Thymus (tissue), 11 donors: ENCODE measurements around the gene SAMD8. TPM values are rescaled to one million over a fixed set of nuclear protein-coding genes. Genes with fewer than 3 reads are reported as not detected.
"Not testable (repeated sequence)": the region's sequence is repeated elsewhere in the genome, so short reads cannot be mapped to it uniquely, and the experiment has no call there.

ENCODE experiments used
- DNase-seq, 9 donors: peaks; one replicate each; pipeline ENCODE4 v3.0.0-alpha.2; 2013; ENCODE audit warnings: low spot score in 9 of 9, low read depth in 6 of 9, missing footprints in 1 of 9
- H3K27ac ChIP-seq, 2 donors: one replicate each; pipeline ENCODE4 v1.5.1; 2013; ENCODE audit warnings: control low read depth in 1 of 2, low read depth in 1 of 2, low read length in 1 of 2, mild to moderate bottlenecking in 1 of 2, moderate library complexity in 1 of 2
- H3K27me3 ChIP-seq, 2 donors: one replicate each; pipeline ENCODE4 v1.5.1; 2013; ENCODE audit warnings: low read length in 1 of 2; ENCODE audit not compliant: control insufficient read depth in 2 of 2, insufficient read depth in 1 of 2
- H3K36me3 ChIP-seq, 2 donors: one replicate each; pipeline ENCODE4 v1.5.1; 2013; ENCODE audit warnings: low read length in 1 of 2, mild to moderate bottlenecking in 1 of 2, moderate library complexity in 1 of 2; ENCODE audit not compliant: control insufficient read depth in 2 of 2, insufficient read depth in 2 of 2
- H3K4me1 ChIP-seq, 2 donors: one replicate each; pipeline ENCODE4 v1.5.1; 2013; ENCODE audit warnings: low read length in 2 of 2; ENCODE audit not compliant: control insufficient read depth in 2 of 2, insufficient read depth in 2 of 2
- H3K4me3 ChIP-seq, 2 donors: one replicate each; pipeline ENCODE4 v1.5.1; 2013; ENCODE audit warnings: low read length in 2 of 2, control low read depth in 1 of 2, mild to moderate bottlenecking in 1 of 2
- H3K9me3 ChIP-seq, 2 donors: one replicate each; pipeline ENCODE4 v1.5.1; 2013; ENCODE audit warnings: low read length in 1 of 2, mild to moderate bottlenecking in 1 of 2; ENCODE audit not compliant: control insufficient read depth in 2 of 2, insufficient read depth in 1 of 2
- WGBS: extraction: QIAGEN DNeasy Blood & Tissue Kit; methylation state at CpG from one replicate; pipeline ENCODE4 v1.1.7; 2013; 5-methylcytosine and 5-hydroxymethylcytosine counted together
- polyA plus RNA-seq: library from polyadenylated mRNA; stranded (reverse); fragments of 200-250 nt; gene quantifications from one replicate; pipeline ENCODE4 v1.2.3, GENCODE V29; 2013
- total RNA-seq: library from RNA; stranded (reverse); fragments of 120-200 nt; gene quantifications from one replicate; pipeline ENCODE4 v1.2.4, GENCODE V29; 2013
- donor health status: healthy.

Gene SAMD8
- total and polyA plus RNA-seq, 2 donors = 7.6 to 13.1 TPM

DNA sequence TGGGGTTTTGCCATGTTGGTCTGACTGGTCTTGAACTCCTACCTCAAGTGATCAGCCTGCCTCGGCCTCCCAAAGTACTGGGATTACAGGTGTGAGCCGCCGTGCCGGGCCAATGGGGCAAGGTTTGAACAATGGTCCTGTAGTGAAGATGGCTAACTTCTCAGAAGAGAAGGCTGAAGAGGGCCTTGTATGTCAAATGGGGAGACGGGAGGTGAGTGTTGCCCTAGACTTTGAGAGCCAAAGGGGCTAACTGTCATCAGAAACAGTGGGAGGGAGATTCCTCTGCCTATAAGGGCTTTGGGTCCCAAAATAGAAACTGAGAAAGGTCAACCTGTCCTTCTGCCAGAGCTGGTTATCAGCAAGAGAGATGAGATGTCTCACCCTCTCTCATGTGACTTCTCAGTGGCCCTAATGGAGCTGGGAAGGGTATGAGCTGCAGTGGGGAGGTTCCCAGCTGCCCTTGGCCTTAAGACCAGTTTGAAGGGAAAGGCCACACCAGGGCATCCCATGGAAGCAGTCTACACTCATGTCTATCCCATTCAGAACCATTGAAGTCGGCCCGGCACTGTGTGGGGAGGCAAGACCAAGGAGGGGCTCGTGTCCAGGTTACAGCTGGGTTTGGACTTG lies 1.3 kb upstream of the SAMD8 start:
- Histone ChIP-seq H3K27me3 (no peaks in the 10 kb centered on the region), H3K27ac (peak overlapping the region; percentile 48 to 96), H3K4me1 (peaks cover 9 to 18% of the 10 kb centered on the region in 2 donors), H3K36me3 (no peaks in the 10 kb centered on the region), H3K4me3 (peak overlapping the region; percentile 88 to 99), H3K9me3 (peaks cover 0 to 3% of the 10 kb centered on the region in 2 donors)
- 99% methylated on average over 8 of the region's 8 CpGs for whole genome bisulfite sequencing
- DNase-seq = no peak

DNA sequence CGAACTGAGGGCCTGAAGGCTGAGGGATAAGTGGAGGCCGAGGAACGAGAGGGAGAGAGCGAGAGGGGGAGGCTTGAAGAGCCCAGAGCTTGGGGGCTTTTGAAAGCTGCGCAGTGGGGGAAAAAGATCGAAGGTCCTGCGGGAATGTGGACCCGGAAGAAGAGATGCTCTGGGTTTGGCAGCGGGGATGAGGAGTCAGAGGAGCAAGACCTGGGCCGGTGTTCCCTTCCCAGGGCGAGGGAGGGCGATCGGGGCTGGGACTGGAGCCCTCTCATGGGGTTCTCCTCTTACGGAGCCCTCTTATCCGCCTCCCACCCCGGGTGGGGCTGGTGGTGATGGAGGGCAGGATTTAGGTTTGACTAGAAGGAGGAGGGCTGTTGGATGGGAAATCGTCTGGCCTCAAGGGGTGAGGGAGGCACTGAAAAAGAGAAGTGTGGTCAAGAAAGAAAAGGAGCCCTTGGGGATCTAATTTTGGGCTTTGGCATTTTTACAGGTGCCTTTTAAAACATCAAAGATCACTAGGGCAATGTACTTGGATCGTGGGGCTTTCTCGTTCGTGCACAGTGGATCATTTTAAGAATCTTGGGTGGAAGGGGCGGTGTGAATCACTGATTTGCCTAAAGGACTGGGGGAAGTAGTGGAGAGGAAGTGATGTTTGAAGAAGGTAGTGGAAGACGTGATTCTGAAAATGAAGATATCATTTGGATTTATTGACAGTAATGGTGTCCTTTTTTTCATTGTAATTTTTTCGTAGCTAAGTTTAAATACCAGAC lies 637 bp downstream of the SAMD8 start:
- peaks cover 0 to 3% of the 10 kb centered on the region in 2 donors for H3K9me3 ChIP-seq
- H3K4me1 ChIP-seq = peaks cover 10 to 18% of the 10 kb centered on the region in 2 donors
- 2% methylated on average over 23 of the region's 23 CpGs for whole genome bisulfite sequencing
- no peaks in the 10 kb centered on the region for H3K36me3 ChIP-seq
- H3K27me3 ChIP-seq = no peaks in the 10 kb centered on the region
- H3K27ac ChIP-seq = peak overlapping the region; percentile 96 to 97
- DNase-seq = peak in 7 of 9 donors; percentile 11 to 58 (median 30)
- H3K4me3 ChIP-seq = peak overlapping the region; percentile 88 to 99

DNA sequence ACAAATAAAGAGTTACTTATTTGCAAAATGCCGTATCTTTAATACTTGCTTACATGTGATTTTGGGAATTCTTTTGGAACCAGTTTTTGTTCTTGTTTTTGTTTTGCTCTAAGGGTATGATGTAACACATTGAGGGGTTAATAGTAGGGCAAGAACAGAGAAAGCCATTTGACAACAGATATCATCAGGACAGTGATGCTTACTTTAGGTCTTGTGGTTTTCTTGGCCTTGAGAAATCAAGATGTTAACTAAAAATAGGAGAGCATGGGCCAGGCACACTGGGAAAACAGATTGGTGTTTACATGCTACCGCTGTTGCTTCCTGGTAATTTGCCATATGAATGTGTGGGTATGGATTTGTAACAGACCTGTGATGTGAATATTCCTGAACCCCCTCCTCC lies 3.7 kb downstream of the SAMD8 start:
- Histone ChIP-seq H3K36me3 (no peaks in the 10 kb centered on the region), H3K27me3 (no peaks in the 10 kb centered on the region), H3K4me3 (no peak overlapping the region), H3K27ac (no peak overlapping the region), H3K9me3 (peaks cover 0 to 3% of the 10 kb centered on the region in 2 donors), H3K4me1 (peaks cover 10 to 16% of the 10 kb centered on the region in 2 donors)
- WGBS = 91% methylated on average over 2 of the region's 2 CpGs
- DNase-seq = no peak

DNA sequence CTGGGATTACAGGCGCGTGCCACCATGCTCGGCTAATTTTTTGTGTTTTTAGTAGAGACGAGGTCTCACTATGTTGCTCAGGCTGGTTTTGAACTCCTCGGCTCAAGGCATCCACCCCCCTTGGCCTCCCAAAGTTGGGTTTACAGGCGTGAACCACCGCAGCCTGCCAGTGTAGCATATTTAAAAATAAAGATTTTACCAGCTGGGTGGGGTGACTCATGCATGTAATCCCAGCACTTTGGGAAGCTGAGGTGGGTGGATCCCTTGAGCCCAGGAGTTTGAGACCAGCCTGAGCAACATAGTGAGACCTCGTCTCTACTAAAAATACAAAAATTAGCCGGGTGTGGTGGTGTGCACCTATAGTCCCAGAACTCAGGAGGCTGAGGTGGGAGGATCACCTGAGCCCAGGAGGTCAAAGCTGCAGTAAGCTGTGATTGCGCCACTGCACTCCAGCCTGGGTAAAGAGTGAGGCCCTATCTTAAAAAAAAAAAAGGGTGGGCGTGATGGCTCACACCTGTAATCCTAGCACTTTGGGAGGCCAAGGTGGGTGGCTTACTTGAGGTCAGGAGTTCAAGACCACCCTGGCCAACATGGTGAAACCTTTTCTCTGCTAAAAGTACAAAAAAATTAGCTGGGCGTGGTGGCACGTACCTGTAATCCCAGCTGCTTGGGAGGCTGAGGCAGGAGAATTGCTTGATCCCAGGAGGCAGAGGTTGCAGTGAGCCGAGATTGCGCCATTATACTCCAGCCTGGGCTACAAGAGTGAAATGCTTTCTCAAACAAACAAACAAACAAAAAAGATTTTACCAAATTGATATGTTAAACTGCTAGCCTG lies 5.7 kb downstream of the SAMD8 start:
- WGBS = 98% methylated on average over 15 of the region's 15 CpGs
- H3K36me3 ChIP-seq, H3K27ac ChIP-seq, DNase-seq, H3K4me3 ChIP-seq, H3K9me3 ChIP-seq, H3K4me1 ChIP-seq, H3K27me3 ChIP-seq: not testable (repeated sequence)

DNA sequence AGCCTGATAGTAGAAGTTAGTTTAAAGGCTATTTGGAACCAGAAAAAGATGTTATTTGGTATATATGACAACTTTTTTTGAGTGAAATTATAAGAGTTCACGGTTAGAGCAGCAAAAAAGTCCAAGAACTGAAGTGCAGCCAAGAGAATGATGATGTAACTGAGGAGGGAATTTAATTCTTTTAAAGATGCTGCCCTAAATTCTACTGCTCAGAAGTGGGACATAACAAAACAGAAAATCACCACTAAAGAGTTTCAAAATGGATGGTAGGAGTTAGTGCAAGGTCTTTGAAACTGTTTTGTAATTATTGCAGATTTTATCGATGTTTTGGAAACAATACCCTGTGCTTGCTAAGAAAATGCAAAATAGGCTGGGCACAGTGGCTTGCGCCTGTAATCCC lies 6.5 kb downstream of the SAMD8 start:
- DNase-seq = no peak

DNA sequence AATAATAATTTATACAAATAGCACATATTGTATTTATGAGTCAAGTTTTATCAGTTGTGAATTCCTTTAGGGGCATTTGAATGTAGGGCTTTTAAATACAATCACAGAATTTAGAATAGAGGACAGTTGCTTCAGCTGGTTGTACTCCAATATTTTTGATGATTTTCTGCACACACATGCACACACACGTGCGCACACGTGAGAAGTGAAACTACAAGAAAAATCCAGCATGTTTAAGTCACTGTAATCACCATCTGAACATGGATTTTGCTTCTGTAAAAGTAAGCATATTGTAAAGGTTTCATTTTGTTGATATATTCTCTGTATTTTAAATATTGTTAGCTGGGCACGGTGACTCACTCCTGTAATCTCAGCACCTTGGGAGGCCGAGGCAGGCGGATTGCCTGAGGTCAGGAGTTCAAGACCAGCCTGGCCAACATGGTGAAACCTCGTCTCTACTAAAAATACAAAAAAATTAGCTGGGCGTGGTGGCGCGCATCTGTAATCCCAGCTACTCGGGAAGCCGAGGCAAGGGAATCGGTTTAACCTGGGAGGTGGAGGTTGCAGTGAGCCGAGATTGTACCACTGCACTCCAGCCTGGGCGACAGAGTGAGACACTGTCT lies 8.1 kb downstream of the SAMD8 start:
- not testable (repeated sequence) for H3K27me3 ChIP-seq, H3K27ac ChIP-seq, H3K9me3 ChIP-seq, H3K36me3 ChIP-seq, DNase-seq, H3K4me1 ChIP-seq, H3K4me3 ChIP-seq
- 96% methylated on average over 15 of the region's 15 CpGs for WGBS

More for the DNA sequence above, 6.5 kb downstream of the SAMD8 start:
- Histone ChIP-seq H3K36me3 (no peaks in the 10 kb centered on the region), H3K27ac (no peak overlapping the region), H3K27me3 (no peaks in the 10 kb centered on the region), H3K4me1 (peaks cover 0 to 2% of the 10 kb centered on the region in 2 donors), H3K9me3 (no peaks in the 10 kb centered on the region), H3K4me3 (no peak overlapping the region)
- whole genome bisulfite sequencing = 97% methylated on average over 3 of the region's 3 CpGs

DNA sequence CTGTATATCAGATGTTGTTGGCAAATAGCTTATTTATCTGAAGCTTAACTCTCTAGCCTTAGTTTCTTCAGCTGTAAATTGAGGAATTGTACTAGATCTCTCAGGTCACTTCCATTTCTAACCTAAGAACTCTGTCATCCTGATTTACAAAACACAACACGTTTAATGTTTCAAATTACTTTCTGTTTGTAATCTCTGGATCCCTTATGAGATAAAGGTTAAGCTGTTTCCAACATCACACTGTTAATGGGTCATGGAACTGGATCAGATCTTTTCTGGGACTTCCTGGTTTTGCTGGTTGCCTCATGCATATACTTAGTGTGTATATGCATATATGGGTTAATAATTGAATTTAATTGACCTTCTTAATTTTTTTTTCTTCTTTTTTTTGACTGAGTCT lies 9.9 kb downstream of the SAMD8 start:
- Histone ChIP-seq H3K27ac (no peak overlapping the region), H3K4me1 (no peaks in the 10 kb centered on the region), H3K9me3 (no peaks in the 10 kb centered on the region), H3K4me3 (no peak overlapping the region), H3K27me3 (no peaks in the 10 kb centered on the region), H3K36me3 (peaks cover 5 to 10% of the 10 kb centered on the region in 2 donors)
- no peak for DNase-seq
- 84% methylated on average over 1 of the region's 1 CpG for WGBS

DNA sequence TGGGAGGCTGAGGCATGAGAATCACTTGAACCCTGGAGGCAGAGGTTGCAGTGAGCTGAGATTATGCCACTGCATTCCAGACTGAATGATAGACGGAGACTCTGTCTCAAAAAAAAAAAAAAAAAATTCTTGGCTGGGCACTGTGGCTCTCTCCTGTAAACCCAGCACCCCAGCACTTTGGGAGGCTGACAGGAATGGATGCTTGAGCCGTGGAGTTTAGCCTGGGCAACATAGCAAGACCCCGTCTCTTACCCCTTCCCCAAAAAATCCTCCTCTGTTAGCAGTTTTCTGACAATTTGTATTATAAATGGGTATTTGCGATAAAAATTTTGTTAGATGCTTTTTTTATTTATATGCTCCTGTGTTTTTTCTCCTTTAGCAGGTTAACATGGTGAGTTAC lies 11.0 kb downstream of the SAMD8 start:
- no peak for DNase-seq
- Histone ChIP-seq H3K4me1 (no peaks in the 10 kb centered on the region), H3K9me3 (no peaks in the 10 kb centered on the region), H3K27ac (no peak overlapping the region), H3K36me3 (peaks cover 5 to 13% of the 10 kb centered on the region in 2 donors), H3K4me3 (no peak overlapping the region), H3K27me3 (no peaks in the 10 kb centered on the region)
- 99% methylated on average over 4 of the region's 4 CpGs for WGBS
